Measurements from ENCODE around the gene FGFR1OP2.
"Not testable (repeated sequence)": the region's sequence is repeated elsewhere in the genome, so short reads cannot be mapped to it uniquely, and the experiment has no call there.

Gene FGFR1OP2
- 96.9 to 126 reads per million in 2 experiments for total RNA-seq

DNA sequence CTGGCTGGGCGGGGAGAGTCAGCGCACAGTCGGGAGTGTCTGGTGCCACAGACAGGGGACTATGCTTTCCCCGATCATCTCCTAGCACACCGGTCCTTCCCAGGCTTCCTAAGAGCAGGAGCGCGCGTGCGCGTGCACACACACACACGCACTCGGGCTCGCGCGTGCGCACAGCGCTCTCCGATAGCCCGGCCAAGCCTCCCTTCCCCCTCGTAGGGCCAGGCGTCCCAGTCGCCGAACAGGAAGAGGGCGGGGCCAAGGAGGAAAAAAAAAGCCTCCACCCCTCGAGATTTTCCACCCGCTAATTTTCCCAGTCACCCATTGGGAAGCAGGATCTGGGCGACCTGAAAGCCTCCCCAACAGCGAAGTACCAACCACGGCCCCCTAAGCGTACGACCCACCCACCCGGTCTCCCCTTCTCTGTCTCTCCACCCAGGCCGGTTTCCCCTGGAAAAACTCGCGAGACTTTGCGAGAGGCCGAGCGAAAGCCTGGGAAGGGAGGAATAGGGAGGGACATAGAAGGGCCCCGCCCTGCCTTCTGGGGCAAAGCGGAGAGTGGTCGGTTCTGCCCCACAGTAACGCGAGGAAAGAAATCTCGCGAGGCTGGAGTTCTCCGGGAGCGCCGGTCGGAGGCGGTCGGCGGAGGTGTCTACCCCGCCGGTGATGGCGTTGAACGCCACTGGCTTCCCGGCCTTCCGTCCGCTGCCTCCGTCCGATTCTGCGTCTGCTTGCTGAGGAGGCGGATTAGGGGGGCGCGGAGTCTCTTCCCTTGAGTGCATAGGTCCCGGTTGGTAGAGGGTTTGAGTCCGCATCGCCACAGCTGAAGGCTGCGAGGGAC is at the start of gene FGFR1OP2, which contains the start of gene INTS13:
TSS of gene FGFR1OP2 (plus strand) at position 608 of the 838 bp plus-strand sequence. CDS start 15,689 bp downstream, outside the sequence.
TSS of gene INTS13 (minus strand) at position 119 of the 838 bp plus-strand sequence. CDS start 1,178 bp downstream, outside the sequence.
- DNase-seq (ENCODE audit: low read depth), result peak; percentile 96

DNA sequence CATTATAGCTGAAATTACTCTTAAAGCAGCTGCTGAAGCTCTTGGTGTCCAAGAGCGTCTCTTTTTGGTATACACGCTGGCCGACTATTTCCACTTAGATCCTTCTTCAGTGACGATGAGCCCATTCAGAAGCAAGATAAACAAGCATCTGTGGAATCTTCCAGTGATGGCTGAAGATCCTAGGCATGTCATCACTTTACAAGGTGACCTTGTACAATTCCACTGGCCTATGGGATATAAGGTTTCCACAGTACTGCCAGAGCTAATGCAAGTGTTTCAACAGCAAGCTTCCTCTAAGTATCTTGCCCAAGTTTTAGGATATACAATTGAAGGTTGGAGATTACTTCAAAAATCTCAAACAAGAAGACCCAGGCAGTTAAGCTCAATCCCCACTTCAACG is 47.5 kb upstream of the FGFR1OP2 start:
- no peak for DNase-seq (ENCODE audit: low read depth)

DNA sequence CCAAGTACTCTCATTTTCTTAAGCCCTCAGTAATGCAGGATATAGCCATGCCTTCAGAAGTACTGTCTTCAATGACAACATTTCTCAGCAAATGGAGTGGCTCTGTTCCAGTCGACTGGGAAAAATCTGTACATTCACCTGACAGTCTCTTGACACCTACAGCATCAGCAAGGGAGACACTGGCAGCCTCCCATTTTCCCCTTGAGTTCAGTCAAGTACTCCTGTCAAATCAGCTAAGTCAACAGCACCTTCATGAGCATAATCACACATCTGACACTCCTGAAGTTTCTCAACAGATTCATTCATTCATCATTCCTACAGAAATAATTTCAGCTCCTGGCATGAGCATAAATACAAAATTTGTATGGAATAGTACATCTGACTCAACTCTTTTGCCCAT is 46.6 kb upstream of the FGFR1OP2 start:
- no peak for DNase-seq (ENCODE audit: low read depth)

DNA sequence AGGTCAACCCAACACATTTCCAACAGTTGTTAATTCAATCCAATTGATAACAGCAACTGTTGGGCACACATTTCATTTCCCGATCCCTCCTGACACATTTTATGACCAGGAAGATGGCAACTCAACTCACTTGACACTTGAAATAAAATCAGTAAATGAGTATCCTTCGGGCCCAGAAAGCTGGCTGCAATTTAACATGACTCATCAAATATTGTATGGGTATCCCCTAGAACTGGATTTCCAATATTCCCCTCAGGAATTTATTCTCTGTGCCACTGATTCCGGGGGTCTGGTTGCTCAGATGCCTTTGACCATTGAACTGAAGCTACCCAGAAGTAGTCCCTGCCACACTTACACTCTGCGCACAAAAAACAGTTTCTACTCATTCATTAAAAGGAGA is 42.6 kb upstream of the FGFR1OP2 start:
- DNase-seq (ENCODE audit: low read depth), result no peak

DNA sequence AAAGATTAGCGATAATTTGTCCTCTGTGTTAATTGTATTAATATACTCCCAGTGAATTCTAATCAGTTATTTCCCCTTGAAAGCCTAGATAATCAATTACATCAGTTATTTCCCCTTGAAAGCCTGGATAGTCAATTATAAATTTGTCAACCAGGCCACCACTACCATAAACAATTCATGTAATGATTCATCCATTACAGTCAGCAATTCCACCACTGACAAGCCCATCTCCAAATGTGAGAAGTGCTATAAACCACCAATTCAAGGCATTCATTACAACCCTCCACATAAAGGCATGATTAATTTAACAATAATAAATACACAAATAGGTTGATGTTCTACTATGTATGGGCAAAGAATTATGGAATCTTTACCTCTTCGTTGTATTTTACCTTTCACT is 41.4 kb upstream of the FGFR1OP2 start:
- no peak for DNase-seq (ENCODE audit: low read depth)

DNA sequence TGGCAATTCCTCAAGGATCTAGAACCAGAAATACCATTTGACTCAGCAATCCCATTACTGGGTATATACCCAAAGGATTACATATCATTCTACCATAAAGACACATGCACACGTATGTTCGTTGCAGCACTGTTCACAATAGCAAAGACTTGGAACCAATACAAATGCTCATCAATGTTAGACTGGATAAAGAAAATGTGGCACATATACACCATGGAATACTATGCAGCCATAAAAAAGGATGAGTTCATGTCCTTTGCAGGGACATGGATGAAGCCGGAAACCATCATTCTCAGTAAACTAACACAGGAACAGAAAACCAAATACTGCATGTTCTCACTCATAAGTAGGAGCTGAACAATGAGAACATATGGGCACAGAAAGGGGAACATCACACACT is 34.9 kb upstream of the FGFR1OP2 start:
- not testable (repeated sequence) for DNase-seq (ENCODE audit: low read depth)

DNA sequence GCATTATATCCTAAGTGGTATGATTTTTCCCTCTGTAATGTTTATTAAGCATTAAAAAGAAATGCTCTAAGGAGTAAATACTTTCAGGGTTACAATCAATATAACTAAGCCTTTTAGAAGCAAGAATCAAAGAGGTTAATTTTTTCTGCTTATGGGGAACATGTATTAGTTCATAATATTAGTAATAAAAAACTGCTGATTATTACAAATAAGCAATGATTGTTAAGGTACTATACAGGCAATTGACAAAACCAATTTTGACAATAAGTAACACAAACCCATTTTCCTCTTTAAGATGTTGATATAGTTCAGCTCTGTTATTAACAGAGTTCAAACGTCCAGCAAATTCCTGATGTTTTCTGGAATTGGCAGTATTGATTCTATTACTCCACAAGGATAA is 32.2 kb upstream of the FGFR1OP2 start:
- DNase-seq (ENCODE audit: low read depth), result no peak

DNA sequence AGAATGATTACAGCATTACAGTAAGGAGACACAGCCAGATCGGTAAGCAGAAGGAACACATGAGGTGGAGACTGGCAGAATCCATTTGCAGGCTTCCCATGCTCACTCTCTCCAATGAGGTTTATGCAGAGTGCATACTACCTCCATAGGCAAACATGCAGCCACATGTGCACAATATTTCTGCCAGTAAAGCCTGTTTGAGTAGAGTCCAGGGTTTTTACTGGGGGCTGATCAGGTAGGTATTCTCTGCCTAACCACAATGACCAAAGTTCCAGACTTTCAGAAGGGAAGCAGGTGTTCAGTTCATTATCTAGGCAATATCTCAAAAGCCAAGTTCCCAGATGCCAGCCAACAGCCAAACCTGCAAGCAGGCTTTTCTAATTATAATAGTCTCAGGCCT is 31.6 kb upstream of the FGFR1OP2 start:
- DNase-seq (ENCODE audit: low read depth), result no peak

DNA sequence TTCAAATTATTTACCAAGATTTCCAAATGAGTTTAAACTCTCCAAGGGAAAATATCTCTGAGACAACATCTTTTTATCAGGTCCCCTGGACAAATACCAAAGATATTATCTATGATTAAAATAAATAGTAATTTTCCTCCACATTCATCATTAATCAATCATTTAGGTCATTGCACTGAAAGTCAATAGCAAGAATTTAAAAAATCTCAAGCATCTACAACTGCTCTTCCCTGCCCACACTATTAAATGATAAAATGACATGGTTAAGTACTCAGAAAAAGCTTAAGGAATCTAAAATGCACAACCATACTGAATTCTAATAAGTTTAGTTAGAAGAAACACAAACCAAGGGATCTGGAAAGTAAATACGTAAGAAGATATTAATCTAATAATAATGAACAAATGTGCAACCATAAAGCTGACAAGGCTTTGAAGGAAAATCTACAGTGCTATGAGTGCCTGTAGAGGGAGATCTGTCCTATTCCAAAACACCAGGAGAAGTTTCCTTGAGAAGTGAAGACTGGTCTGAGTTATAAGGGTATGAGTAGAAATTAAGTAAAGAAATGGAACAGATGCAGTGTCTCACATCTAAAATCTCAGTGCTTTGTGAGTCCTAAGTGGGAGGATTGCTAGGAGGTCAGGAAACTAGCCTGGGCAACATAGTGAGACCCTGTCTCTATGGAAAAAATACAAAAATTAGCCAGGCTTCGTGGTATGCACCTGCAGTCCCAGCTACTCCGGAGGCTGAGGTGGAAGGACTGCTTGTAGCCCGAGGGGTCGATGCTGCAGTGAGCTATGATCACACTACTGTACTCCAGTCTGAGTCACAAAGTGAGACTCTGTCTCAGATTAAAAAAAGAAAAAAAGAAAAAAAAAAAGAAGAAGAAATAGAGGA is 19.7 kb upstream of the FGFR1OP2 start:
- DNase-seq (ENCODE audit: low read depth), result no peak

DNA sequence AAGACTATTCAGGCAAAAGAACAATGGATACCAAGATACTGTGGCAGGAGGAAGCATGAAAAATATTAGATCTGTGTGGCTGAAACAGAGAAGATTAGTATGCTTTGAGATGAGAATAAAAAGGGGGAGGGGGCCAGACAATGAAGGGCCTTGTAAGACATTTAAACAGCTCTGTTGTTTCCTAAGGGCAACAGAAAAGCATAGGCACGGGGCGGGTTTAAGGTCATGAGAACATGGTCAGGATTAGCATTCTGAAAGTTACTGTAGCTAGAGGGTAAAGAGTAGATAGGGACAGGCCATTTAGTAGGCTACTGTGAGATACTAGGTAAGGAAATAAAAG is 19.1 kb upstream of the FGFR1OP2 start:
- DNase-seq (ENCODE audit: low read depth), result no peak

DNA sequence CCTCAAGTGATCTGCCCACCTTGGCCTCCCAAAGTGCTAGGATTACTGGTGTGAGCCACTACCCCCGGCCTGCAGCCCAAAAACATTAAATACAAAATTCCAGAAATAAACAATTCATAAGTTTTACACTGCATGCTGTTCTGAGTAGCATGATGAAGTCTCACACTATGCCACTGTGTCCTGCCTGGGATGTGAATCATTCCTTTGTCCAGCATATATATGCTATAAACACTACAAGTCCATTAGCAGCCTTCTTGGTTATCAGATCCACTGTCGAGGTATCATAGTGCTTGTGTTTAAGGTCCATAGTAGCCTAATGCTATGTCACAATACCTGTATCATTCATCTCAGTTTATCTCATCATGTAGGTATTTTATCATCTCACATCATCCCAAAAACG is 16.4 kb upstream of the FGFR1OP2 start:
- DNase-seq (ENCODE audit: low read depth), result no peak

DNA sequence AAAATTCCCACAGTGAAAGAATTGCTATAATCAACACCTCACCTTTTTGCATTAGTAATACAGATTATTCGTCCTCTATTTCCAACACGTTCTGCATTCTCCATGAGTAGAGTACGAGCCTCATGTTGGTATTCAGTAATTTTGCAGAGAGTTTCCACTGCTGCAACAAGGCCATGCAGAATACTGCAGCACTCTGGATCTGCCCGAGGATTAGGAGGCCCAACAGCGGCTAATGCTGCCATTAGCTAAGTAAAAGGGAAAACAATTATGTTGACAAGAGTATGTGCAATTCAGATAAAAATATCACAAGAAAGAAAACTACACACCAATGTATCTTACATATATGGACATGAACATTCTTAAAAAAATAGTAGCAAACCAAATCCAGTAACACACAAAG is 9.6 kb upstream of the FGFR1OP2 start:
- no peak for DNase-seq (ENCODE audit: low read depth)

DNA sequence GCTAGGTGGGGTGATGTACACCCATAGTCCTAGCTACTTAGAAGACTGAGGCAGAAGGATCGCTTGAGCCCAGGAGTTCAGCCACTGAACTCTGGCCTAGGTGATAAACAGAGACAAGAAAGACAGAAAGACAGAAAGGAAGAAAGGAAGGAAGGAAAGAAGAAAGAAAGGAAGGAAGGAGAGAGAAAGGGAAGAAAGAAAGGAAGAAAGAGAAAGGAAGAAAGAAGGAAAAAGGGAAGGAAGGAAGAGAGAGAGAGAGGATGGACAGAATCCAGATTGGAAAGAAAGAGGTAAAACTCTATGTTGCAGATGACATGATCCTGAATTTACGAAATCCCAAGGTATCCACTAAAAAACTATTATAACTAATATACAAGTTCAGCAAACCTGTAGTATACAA is 8.7 kb upstream of the FGFR1OP2 start:
- no peak for DNase-seq (ENCODE audit: low read depth)

DNA sequence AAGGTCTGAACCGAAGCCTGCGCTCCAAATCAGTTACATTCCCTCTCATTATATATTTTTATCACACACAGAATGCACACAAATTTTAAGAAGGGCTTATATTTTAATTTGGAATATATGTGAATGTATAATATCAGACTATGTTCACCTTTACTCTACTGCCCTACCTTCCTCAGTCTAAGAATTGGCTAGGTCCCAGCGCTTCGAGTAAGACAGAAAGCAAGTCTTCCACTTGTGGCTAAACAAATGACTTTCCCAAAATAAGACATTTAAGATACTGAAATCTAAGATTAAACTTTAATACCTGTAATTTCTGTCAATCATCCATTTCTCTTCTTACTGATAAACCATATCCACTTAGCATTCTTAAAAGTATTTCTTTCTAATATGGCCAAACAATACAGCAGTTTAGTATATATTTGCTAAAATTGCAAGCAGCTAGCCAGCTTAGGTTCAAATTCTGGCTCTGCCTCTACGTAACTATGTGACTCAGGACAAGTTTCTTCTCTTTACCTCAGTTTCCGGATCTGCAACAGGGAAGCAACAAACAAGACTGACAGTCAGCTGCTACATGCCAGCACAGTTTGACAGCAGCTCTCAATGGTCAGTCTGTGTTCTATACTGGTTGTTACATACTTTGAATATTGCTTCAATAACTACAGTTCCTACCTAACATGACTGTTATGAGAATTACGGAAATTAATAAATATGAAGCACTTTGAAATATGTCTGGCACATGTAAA is 2.5 kb upstream of the FGFR1OP2 start:
- no peak for DNase-seq (ENCODE audit: low read depth)

DNA sequence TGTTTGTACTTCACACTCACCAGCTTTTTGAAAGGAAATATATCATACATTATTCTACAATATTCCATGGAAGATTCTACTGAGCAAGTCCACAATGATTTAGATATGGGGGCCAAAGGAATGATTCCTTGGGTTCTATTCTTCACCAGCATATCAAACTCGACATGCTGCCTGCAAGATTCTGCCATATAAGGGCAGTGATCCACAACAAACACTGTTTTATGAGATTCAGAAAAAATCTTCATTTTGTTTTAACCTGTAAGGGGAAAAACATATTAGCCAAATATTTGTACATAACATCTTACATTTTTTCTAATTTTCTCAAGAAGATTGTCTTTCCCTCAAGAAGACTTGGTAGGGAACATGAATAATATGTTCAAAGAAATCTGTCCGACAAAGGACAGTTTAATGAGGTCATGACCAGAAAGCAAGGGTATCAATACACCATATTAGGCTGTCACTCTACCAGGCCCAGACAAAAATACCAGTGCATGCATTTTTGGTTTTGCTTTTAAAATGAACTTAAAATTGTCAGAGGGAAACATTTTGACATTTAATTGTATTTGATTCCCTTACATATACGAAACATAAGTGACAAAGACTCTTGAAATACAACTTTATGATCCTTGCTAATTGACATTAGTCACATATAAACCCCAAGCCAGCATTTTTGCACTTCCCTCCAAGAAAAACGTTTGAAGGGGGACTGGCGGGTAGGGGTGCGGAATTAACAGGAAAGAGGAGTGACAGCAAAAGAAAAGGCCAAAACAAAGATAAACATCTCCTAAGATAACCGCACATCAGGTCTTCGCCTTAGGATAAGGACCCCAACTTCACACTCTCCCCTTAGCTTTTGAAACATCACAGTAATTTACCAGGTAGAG is 1.5 kb upstream of the FGFR1OP2 start:
- DNase-seq (ENCODE audit: low read depth), result no peak

DNA sequence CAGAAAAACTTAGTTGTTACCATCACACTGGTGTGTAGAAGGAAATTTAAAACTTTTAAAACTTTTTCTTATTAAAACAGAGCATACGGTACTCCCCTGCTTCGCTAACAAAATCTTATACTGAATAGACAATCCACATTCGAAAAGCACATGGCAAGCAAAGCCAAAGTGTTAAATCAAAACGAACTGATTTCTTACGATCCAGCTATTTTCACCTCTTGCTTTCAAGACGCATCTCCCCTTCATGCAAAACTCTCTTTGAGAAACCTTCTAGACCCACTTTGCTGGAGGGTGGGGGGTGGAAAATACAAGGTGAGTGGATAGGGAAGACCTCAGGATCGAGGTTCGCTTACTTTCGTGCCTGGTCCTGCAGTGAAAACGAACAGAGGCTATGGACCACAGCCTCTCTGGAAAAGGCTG is 817 bp upstream of the FGFR1OP2 start:
- DNase-seq (ENCODE audit: low read depth), result no peak

DNA sequence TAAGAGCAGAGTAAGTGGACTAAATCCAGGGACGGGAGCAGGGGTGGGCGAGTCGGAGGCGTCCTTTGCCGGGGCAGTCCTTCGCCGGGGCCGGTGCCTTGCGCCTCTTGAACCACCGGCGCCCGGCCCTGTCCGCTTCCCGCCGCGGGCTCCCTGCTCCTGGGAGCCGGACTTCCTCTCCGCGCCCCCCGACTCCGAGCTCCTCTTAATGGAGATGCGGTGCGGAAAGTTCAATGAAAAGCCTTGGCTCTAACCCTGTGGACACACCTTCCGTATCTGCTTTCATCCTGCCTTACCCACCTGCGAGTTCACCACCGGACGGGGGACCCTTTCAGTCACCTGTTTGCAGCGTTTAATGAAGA is 412 bp downstream of the FGFR1OP2 start:
- DNase-seq (ENCODE audit: low read depth), result peak; percentile 7

DNA sequence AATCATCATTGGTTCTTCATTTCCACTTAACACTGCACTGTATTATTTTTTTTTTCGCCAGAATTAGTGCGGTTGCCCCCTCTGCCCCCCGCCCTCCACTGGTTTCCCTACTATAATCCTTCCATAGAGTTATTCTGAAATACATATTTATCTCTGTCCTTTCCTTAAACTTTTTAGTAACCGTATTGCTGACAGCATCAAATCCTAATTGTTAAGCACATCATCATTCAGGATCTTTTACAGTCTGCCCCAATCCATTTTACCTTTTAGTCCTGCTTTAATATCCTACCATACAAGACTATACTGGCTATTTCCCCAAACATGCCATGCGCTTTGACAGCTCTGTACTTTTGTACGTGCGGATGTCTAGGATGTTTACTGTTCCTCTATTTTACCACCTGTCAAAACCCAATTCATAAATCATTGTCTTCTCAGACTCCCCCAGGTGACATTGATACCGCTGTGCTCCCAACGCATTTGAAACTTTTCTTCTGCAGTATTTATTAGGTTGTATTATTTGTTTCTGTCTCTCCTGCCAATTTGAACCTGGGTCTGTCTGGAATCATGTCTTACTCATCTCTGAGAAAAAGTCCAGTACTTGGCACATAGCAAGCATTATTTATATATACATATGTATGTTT is 1.0 kb downstream of the FGFR1OP2 start:
- no peak for DNase-seq (ENCODE audit: low read depth)

DNA sequence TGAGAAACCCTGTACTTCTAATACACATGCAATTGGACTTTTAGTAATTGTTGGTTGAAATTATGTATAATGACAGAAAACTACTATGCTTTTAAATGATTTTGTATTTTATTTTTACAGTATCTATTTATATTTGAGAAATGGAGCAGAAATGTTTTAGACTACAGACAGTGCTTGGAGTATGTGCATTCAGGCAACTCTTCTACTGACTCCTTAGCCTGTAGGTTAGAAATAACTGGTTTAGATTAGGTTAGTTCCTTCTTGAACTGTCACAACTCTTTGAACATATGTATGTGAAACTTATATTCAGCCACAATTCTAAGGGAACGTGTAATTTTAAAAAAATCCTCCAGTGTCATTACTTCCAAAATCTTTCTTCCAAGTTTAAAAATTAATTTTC is 1.7 kb downstream of the FGFR1OP2 start:
- DNase-seq (ENCODE audit: low read depth), result no peak

DNA sequence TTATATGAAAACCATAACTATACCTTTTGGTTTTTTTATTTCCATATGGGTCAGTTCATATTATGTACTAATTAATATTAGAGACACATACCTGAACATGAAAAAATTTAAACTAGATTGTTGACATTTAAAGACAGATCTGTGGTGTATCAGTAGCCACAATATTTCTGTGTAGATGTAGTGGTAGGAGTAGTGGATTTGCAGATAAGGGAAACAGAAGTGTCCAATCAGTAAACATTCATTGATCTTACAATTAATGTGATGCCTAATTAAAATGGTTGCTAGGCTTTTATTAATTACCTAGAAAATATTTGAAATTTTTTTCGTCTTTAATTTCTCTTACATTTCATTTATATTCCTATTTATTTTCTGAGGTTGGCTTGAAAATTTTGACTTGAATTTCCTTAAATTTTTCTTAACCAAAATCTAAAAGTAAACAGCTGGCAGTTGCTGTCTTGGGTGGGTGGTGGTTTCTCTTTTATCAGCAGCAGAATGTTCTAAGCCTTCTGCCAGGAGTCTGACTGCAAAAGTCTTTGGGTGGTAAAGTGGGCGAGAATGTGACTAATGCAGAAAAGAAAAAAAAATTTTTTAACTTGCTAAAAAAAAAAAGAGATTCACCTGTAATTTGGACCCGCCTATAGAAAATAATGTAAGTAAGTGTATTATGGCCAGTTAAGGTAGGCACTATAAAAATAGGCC is 2.4 kb downstream of the FGFR1OP2 start:
- peak; percentile 8 for DNase-seq (ENCODE audit: low read depth)

All from T follicular helper cell (primary cell).